Esophagus muscularis mucosa (tissue), 4 donors: ENCODE data around the gene GRM5.

Experiments used
- EP300 ChIP-seq: sonication (generic); formaldehyde crosslinking; IDR thresholded peaks from one replicate; pipeline ENCODE4 v1.6.1; 2017; ENCODE audit warnings: antibody characterized with exemption
- POLR2A ChIP-seq: fragments of 450-650 bp; IDR thresholded peaks from one replicate; pipeline ENCODE4 v1.6.1; 2017; ENCODE audit warnings: antibody characterized with exemption, moderate library complexity, mild to moderate bottlenecking, low read depth
- POLR2AphosphoS5 ChIP-seq, 2 donors: sonication (generic); formaldehyde crosslinking; IDR thresholded peaks; one replicate each; pipeline ENCODE4 v1.6.1; 2017; ENCODE audit warnings: antibody characterized with exemption in 2 of 2
- TF ChIP-seq, protein P1 (sequence below), 3 experiments: fragments of 200-600 bp in 2 of 3; fragments of 450-650 bp in 1 of 3; sonication (generic) in 2 of 3; IDR thresholded peaks; one replicate each; pipeline ENCODE4 v1.5.1; 2017 to 2019; ENCODE audit warnings: antibody characterized with exemption in 3 of 3, mild to moderate bottlenecking in 2 of 3, moderate library complexity in 1 of 3

DNA sequence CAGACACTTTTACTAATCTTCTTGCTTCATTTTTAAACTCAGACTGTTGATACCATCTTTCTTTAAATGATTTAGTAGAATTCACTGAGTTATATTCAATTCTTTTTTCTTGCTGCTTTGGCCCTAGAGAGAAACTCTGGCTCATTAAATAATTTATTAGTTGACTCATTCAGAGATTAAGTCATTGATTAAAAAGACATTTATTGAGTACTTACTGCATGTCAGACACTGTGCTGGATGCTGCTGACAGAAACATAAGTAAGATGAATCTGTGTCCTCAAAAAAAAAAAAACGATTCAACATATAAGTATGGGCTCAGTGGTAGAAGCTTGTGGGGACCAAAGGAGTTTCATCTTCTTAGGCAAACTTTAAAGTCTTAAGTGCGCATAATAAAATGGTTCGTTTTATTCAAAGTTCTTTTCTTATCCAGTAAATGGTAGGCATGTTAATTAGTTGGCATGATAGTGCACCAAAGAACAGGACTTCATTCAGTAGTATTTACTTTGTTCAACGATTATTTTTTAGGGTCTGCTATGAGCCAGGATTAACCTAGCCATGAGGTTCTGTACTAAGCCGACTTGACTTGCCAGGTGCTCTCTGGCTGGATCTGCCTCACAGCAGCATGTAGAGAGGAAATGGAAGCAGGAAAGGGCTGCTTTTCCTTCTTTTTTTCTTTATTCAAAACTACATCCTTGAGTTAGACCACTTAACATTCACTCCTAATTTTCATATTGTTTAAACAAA is 447.3 kb downstream of the GRM5 start:
- TF ChIP-seq, protein P1, sequence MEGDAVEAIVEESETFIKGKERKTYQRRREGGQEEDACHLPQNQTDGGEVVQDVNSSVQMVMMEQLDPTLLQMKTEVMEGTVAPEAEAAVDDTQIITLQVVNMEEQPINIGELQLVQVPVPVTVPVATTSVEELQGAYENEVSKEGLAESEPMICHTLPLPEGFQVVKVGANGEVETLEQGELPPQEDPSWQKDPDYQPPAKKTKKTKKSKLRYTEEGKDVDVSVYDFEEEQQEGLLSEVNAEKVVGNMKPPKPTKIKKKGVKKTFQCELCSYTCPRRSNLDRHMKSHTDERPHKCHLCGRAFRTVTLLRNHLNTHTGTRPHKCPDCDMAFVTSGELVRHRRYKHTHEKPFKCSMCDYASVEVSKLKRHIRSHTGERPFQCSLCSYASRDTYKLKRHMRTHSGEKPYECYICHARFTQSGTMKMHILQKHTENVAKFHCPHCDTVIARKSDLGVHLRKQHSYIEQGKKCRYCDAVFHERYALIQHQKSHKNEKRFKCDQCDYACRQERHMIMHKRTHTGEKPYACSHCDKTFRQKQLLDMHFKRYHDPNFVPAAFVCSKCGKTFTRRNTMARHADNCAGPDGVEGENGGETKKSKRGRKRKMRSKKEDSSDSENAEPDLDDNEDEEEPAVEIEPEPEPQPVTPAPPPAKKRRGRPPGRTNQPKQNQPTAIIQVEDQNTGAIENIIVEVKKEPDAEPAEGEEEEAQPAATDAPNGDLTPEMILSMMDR (IDR thresholded peaks at IDR 0.05): no peak
- TF ChIP-seq EP300: no peak
- no peak for TF ChIP-seq POLR2AphosphoS5 (IDR thresholded peaks at IDR 0.05)
- TF ChIP-seq POLR2A: no peak
